Activated CD4-positive, alpha-beta T cell treated with anti-CD3 and anti-CD28 coated beads, Interleukin-2, amount 50 U/mL, for 4 hours (primary cell): ENCODE measurements around the gene FBXW9.
"Not testable (repeated sequence)": the region's sequence is repeated elsewhere in the genome, so short reads cannot be mapped to it uniquely, and the experiment has no call there.

Source experiments
- DNase-seq, 2 experiments: peaks; one replicate each; pipeline ENCODE4 v3.0.0-alpha.2; 2020

FBXW9 gene

DNA sequence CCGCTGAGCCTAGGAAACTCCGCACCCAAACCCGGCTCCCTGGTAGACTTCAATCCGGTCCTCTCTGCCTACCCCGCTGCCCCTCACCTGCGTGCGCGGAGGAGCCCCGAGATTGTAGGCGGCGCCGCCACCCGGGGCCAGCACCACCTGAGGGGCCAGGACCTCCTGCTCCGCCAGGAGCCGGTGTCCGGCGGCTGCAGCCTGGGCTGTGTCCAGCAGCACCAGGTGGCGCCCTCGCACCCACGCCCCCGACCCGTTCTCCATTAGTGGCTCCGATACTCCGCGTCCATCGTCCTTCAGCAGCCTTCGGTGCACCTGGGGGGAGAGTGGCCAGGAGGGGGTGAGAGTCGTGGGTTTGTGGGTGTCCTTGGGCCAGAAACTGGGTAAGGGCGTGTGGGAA, 48.3 kb downstream of the FBXW9 start:
- no peak for DNase-seq

DNA sequence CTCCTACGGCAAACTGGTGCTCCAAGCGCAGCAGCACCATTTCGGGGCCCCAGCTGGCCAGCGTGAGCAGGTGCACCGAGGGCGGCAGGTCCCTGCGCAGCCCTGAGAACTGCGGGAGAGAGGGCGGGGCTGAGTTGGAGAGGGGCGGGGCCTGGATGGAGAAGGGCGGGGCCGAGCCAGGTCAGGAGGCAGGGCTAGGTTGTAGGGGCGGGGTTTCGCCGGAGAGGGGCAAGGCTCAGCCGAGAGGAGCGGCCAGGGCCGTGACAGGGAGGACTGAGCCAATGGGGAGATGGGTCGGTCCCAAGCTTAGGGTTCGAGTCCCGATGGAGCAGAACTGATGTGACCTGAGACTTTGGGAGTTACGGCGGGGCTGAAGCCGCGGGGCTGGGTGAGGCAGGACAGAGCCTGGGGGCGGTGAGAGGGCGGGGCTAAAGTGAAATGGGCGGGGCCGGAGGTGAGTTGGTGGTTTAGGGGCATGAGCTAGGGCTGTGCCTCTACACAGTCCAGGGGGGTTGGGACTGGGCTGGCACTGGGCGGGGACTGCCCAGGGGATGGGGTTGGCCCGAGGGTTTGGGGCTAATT, 48.9 kb downstream of the FBXW9 start:
- DNase-seq, result no peak

DNA sequence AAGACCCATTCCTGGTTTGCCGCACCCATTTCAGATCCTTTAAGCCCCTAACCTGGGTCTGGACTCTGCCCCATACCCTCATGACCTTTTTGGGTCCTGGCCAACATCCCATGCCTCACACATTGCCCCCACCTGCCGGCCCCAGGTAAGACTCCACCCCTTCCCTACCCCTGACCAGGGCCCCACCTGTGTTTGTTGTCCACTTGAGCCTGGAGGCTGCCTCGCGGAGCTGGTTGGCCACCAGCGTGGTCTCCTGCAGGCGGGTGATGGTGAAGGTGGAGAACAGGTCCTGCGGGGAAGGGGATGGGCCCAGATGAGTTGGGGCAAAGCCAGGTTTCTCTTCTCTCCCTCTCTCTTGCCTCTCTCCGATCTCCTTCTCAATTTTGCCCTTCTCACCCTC, 49.4 kb downstream of the FBXW9 start:
- no peak for DNase-seq

DNA sequence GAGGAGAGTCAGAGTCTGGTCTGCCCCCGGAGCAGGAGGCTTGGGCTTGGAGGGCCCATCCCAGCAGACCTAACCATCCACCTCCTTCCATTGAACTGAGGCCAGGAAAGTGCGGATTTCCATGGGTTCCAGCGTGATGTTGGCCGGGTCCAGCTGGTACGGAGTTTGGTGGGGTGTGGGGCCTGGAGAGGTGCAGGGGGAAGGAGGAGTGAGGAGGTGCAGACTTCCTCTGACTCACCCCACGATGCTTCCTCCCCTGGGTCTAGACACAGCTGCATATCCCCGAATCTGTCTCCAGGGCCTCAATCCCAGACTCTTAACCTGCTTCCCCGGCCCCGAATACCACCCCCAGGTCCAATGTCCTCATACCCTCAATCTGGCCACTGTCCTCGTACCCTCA, 49.9 kb downstream of the FBXW9 start:
- no peak for DNase-seq

DNA sequence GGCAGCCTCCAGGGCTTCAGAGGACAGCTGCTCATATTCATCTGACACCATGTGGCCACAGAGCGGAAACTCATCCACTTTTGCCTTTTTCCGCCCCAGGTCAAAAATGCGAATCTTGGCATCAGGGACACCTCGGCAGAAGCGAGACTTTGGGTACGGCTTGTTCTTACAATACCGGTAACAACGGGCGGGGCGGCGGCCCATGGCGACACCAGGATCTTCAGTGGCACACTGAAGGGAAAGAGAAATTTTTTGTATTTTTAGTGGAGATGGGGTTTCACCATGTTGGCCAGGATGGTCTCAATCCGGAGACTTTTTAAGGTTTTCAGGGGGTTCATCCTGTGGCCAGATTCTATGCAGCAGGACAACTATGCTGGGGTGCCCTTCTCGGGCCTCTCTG, 52.7 kb downstream of the FBXW9 start:
- not testable (repeated sequence) for DNase-seq

DNA sequence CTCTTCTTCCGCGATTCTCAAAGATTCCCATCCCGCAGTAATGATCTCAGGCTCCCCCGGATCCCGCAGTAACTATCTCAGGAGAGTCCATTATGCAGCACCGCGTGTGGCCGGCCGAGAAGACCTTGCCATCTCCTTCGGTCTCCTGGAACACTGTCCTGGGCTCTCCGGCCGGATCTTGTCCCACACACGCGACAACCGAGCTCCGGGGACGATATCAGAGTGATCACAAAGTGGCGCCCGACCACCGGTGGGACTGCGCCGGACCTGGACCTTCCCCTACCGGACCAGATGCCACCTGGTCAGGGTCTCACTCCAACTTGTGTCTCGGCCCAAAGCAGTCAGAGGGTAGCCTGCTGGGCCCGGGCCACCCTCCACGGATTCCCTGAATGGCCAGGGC, 53.9 kb downstream of the FBXW9 start:
- no peak for DNase-seq

DNA sequence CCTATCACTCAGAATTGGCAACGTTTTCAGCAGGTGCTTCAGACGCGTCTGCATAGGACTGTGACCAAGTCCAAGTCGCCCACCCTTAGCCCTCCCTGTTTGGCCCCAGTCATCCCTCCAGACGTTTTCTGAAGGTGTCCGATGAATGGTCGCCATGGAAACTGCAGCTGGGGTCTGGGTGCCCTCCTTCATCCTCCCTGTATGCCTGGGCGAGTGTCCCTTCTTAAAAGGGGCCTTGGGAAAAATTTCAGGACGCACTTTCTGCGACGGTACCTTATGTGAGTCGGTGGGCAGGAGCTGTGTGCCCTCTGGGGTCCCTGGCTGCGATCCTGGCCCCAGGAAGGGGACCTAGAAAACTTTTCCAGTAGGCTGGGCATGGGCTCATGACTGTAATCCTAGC, 55.0 kb downstream of the FBXW9 start:
- DNase-seq, result no peak

DNA sequence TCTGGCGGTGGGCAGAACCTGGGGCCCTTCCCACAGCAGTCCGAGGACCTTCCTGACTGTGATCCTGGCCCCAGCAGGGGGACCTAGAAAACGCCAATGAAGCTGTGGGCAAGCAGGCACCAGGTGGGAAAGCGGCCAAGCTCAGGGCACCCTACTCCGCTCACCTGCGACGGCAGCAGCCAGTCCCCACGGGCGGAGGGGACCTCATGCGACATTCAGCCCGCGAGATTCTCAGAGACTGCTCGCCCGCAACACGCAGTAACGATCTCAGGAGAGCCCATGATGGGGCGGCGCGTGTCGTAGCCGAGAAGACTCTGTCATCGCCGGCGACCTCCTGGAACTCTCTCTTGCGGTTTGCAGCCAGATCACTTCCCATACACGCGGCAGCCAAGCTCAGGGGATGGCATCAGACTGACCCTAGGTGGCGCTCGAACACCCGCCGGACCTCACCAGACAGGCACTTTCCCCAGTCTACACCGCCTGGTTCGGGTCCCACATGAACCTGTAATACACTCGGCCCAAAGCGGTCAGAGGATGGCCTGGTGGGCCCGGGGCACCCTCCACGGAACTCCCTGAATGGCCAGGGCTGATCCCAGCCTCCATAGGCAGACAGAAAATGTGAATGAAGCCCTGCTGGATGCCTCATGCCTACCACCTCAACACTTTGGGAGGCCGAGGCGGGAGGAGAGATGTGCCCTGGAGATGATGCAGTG, 56.4 kb downstream of the FBXW9 start:
- DNase-seq, result peak; percentile 86 to 87
